GM12892 (cell line): Measurements from ENCODE around the gene ABLIM2.

Experiments
- DNase-seq: peaks from one replicate; pipeline ENCODE4 v3.0.0; 2011; ENCODE audit not compliant: insufficient read length
- FAIRE-seq: peaks from 2 replicates; lab custom pipeline; 2011; peaks lifted over from hg19 to GRCh38; lab: Jason Lieb, UNC
- POLR2A ChIP-seq: IDR thresholded peaks from 2 replicates; pipeline ENCODE4 v1.6.1; 2011; ENCODE audit warnings: low read depth, low read length, control low read depth
- POLR2AphosphoS5 ChIP-seq: IDR thresholded peaks from 2 replicates; pipeline ENCODE4 v1.6.1; 2011; ENCODE audit warnings: low read depth, low read length, control low read depth
- TAF1 ChIP-seq: IDR thresholded peaks from 2 replicates; pipeline ENCODE4 v1.6.1; 2011; ENCODE audit warnings: low read depth, mild to moderate bottlenecking, control low read depth, low read length, borderline replicate concordance

ABLIM2 gene

DNA sequence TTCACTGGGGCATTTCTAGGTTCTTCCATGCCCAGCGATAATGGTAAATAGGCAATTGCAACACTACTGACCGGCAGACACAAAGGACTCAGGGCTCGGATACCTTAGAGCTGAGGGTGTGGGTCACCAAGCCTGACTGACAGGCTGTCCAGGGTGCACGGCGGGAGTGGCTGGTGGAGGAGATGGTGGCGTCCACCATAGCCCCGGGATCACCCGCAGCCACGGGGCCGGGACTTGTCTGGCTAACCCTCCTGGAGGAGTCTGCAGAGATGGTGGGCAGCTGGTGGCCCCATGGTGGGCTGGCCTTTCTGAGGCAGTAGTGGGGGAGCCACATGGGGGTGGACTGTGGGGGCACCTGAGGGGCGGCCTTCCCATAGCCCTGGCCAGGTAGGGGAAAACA, 11.7 kb upstream of the ABLIM2 start:
- no peak for DNase-seq
- no peak for FAIRE-seq
- no peak for TF ChIP-seq TAF1
- no peak for TF ChIP-seq POLR2AphosphoS5
- TF ChIP-seq POLR2A, result no peak

DNA sequence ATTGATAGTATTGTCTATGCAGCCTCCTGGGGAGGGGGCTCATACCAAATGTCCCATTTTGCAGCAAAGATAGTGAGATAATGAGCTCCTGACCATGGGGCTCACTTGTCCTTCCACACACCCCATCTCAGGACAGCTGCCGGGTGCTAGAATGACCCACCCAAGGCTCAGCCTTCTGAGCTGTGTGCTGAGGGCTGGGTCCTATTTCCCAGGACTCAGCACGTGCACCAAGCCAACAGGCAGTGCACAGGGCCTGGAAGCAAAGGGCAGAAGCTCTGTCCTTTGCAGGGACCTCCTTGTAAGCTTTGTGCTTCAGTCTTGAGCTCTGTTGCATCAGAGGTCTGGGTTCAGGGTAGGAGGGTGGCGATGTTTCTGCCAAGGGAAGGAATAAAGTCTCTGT, 11.2 kb upstream of the ABLIM2 start:
- TF ChIP-seq TAF1 (no peak), POLR2AphosphoS5 (no peak), POLR2A (no peak)
- FAIRE-seq (no peak), DNase-seq (no peak)

DNA sequence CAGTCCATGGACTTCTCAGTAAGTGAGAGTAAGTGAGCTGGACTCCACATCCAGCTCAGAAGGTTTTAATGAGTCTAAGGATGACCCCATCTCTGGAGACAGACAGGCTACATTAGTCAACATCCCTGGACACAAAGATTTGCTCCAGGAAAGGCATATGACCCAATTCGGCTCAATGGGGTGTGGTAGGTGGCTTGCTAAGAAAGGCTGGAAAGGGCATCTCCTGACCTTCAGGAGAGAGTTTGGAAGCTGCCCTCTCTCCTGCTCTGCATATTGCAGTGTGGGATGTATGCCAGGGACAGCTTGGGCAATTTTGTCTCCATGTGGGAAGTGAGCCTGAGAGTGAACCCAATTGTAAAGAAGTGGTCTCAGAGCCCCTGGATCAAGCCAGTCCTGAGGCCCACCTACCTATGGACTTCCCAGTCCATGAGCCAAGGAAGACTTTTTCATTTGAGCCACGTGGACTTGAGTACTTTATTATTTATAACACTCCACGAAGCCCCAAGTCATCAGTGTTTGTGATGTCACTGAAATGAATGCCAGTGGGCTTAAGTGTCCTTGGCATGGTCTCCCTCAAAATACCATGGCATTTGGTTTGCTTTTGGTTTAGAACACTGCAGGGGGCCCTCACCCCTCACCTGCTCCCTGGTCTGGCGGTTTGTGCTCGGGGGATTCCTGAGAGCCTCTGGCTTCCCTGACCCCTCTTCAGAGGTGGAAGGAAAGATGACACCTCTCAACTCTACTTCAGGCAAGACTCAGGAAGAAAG, 10.4 kb upstream of the ABLIM2 start:
- no peak for TF ChIP-seq POLR2A
- TF ChIP-seq TAF1, result no peak
- no peak for TF ChIP-seq POLR2AphosphoS5
- DNase-seq, result no peak
- FAIRE-seq, result no peak

DNA sequence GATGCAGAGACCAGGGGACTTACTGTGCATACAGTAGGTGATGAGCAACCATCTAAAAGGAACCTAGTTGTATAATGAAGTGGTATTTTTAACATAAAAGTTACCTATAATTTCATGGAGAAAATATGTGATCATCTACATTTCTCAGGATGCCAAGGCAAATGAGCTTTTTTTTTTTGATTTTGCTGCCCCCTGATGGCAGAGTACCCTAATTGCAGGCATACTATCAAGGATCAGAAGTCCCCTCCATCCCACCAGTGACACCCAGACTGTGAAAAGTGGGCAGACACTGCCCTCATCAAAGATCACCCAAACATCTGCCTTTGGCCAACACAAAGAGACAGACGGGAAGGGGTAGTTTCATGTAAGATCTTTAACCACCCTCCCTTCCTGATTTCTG, 9.6 kb upstream of the ABLIM2 start:
- no peak for FAIRE-seq
- TF ChIP-seq POLR2AphosphoS5, result no peak
- no peak for TF ChIP-seq TAF1
- TF ChIP-seq POLR2A, result no peak
- no peak for DNase-seq

DNA sequence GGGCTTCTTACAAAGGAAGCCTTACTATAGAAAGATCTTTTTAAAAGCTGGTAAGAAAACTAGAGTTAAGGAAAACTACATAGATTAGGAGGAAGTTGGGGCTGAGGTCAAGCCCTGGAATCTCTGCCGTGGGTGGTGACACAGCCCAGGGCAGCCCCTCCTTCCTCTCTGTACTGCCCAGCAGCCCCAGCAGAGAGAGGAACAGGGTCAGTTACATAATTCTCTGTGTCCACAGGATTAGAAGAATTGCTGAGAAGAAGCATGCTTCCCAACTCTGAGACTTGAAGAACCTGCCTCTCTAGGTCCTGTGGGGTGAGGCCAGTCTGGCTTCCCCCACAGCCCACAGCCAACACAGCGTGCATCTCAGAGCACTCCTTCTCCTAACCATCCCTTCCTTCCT, 9.2 kb upstream of the ABLIM2 start:
- FAIRE-seq (no peak), DNase-seq (no peak)
- no peak for TF ChIP-seq POLR2A
- no peak for TF ChIP-seq TAF1

DNA sequence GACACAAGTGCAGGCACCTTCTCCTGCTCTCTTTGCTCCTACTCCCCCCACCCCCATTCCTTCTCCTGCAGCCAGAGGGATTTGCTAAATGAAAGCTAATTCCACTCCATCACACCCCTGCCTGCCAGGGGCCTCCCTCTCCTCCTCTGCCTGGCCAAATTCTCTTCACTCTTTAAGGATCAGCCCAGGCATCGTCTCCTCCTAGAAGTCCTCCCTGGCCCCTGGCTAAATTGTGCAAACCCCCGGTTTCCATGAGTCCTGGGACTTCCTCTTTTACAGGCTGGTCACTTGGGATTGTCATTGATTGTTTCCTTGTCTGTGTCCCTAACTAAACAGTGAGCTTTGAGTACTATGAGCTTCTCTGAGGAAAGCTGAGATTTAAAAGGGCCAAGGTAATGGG, 8.7 kb upstream of the ABLIM2 start:
- no peak for DNase-seq
- no peak for TF ChIP-seq TAF1
- TF ChIP-seq POLR2A, result no peak
- no peak for TF ChIP-seq POLR2AphosphoS5
- FAIRE-seq, result no peak

DNA sequence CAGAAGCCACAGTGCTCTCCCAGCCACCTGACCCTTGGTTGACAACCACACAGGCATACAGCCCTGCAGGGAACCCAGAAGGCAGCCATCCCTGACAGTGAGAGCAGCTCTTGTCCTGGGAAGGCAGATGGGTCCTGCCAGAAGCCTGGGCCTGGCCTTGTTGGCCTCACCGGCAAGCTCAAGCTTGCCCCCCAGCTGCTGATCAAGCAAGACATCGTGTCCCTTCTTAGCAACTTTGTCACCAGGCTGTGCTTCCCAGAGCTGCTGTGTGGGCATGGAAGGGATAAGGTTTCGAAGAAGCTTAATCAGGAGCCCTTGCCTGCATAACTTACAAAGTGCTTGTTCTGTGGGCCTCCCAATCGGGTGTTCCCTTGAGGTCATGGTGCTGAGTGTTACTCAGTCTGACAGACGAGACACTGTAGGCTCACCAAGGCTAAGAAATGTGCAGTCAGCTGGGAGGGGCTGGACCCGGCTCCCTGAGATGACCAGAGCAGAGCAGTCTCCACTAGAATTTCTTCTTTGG, 6.8 kb upstream of the ABLIM2 start:
- TF ChIP-seq POLR2AphosphoS5, result no peak
- no peak for TF ChIP-seq POLR2A
- TF ChIP-seq TAF1, result no peak
- FAIRE-seq, result no peak
- DNase-seq, result no peak

DNA sequence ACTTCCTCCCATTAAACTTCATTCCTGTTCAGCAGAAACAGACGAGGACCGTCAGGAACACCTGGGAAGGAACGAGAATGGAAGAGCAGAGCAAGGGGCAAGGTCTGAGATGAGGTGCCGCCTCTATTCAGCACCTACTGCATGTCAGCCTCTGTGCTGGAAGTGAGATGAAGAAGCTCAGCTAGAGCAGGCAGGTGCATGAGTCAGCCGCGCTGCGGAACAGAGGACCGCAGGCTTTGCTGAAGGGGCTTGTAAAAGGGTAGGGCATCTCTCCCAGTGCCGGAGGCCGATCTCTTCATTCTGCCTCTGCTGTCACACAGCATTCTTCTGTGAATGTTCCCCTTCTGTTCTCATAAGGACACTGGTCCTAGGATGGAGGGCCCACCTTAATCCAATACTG, 6.1 kb upstream of the ABLIM2 start:
- FAIRE-seq, result no peak
- TF ChIP-seq POLR2A (no peak), POLR2AphosphoS5 (no peak), TAF1 (no peak)
- no peak for DNase-seq

DNA sequence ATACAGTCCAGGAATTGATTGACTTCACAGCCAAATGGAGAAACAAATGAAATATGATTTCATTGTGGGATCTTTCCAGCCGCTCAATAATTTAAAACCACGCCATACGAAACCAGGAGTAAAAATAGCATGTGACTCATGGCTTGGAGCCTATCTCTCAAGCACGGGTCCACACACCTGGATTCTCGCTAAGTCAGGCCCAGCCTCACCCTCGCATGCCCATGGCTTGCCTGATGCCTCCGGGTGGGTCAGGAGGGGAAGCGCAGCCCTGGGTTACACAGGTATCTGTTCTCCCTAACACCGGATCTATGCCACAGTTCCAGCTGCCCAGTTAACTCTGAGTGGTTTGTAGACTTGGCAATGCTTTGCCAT, 5.6 kb upstream of the ABLIM2 start:
- DNase-seq (no peak), FAIRE-seq (no peak)
- no peak for TF ChIP-seq TAF1
- no peak for TF ChIP-seq POLR2A
- no peak for TF ChIP-seq POLR2AphosphoS5

DNA sequence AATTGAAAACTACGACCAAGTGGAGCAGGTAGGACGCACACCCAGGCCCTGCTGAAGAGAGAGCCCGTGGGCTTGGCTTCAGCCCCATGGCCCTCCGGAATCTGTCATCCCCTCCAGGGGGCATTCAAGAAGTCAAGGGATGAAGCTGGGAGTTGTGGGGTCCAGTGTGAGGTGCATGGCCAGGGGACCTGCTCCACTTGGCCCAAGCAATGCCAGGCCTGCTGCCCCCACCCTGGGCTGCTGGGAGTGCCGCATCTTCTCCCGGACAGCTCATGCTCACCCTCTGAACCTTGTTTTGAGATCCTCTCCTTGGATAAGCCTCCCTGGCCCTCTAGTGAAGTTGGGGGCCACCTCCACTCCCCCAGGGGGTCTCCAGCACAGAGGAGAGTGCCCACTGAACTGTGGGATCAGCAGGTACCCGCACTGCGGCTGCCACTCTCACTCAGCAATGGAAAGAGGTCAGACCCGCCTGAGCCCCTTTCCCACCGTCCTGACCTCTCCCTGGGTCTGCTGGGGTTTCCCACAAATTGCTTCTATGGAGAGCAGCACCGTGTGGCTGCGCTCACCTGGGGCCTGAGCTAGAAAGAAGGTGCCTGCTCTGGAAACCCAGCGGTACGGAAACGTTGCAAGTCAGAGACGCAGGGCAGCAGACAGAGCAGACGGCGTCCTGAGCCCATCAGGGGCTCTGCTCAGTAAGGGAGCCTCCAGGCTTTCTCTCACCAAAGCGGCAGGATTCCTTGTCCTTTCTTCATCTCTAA, 5.0 kb upstream of the ABLIM2 start:
- no peak for FAIRE-seq

DNA sequence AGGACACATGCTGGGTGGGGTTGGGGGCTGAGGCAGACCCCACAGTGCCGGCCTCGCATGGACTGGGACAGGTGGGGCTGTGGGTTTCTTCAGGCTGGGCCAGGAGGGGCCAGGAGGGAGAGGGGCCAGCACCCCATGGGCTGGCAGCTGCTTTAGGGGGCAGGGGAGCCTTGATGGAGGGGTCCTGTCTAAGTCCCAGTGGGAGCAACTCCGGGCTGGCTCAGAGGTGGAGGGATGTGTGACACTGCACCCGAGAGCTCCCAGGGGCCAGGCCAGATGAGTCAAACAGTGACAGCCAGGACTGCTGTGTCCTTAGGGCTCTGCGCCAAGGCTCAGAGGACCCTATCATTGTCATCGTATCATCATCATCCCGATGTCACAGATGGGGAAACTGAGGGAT, 4.4 kb upstream of the ABLIM2 start:
- TF ChIP-seq TAF1 (no peak), POLR2AphosphoS5 (no peak), POLR2A (no peak)

More for the DNA sequence above, 5.0 kb upstream of the ABLIM2 start:
- TF ChIP-seq TAF1 (no peak), POLR2AphosphoS5 (no peak), POLR2A (no peak)
- DNase-seq, result no peak

More for the DNA sequence above, 4.4 kb upstream of the ABLIM2 start:
- FAIRE-seq (no peak), DNase-seq (no peak)
